Ecto neural progenitor cell (in vitro differentiated cells): Measurements from ENCODE around the gene SGPP2.
A peak's percentile ranks its signal among the peaks of the same experiment; 100 is the strongest.

Source experiments
- DNase-seq: peaks from one replicate; pipeline ENCODE4 v3.0.0-alpha.2; 2018; ENCODE audit warnings: low spot score

SGPP2 gene

GRCh38 chr2:222470802-222471468 is 46.6 kb downstream of the SGPP2 start:
- no peak for DNase-seq

GRCh38 chr2:222477962-222478608 is 53.7 kb downstream of the SGPP2 start:
- DNase-seq, result peak; percentile 55

- DNase-seq, result no peak
Measured at GRCh38 chr2:222479859-222480258, 55.5 kb downstream of the SGPP2 start.

- no peak for DNase-seq
Measured at GRCh38 chr2:222480497-222480896, 56.2 kb downstream of the SGPP2 start.

- no peak for DNase-seq
Measured at GRCh38 chr2:222481941-222482340, 57.6 kb downstream of the SGPP2 start.

GRCh38 chr2:222483513-222484039 is 59.2 kb downstream of the SGPP2 start:
- DNase-seq, result no peak

- DNase-seq, result peak; percentile 73
Measured at GRCh38 chr2:222485367-222486211, 61.2 kb downstream of the SGPP2 start.

- no peak for DNase-seq
Measured at GRCh38 chr2:222490131-222490530, 65.8 kb downstream of the SGPP2 start.

GRCh38 chr2:222492683-222493082 is 68.3 kb downstream of the SGPP2 start:
- DNase-seq, result no peak

GRCh38 chr2:222494104-222494739 is 69.9 kb downstream of the SGPP2 start:
- DNase-seq, result no peak

- no peak for DNase-seq
Measured at GRCh38 chr2:222495388-222495787, 71.0 kb downstream of the SGPP2 start.

- no peak for DNase-seq
Measured at GRCh38 chr2:222499226-222499625, 74.9 kb downstream of the SGPP2 start.

GRCh38 chr2:222504191-222504590 is 79.8 kb downstream of the SGPP2 start:
- no peak for DNase-seq

GRCh38 chr2:222504719-222505118 is 80.4 kb downstream of the SGPP2 start:
- no peak for DNase-seq

GRCh38 chr2:222506230-222506935 is 82.0 kb downstream of the SGPP2 start:
- no peak for DNase-seq

- DNase-seq, result no peak
Measured at GRCh38 chr2:222514901-222515300, 90.6 kb downstream of the SGPP2 start.

- no peak for DNase-seq
Measured at GRCh38 chr2:222518570-222519381, 94.4 kb downstream of the SGPP2 start.

GRCh38 chr2:222521099-222521498 is 96.8 kb downstream of the SGPP2 start:
- DNase-seq, result no peak

- no peak for DNase-seq
Measured at GRCh38 chr2:222522082-222522481, 97.7 kb downstream of the SGPP2 start.

- no peak for DNase-seq
Measured at GRCh38 chr2:222523783-222524544, 99.6 kb downstream of the SGPP2 start.
